ENCODE measurements around the gene RAD18. TPM values are rescaled to one million over a fixed set of nuclear protein-coding genes. Genes with fewer than 3 reads are reported as not detected.

RAD18 gene
- total and polyA plus RNA-seq, 9 of the 15 experiments (the other 6 are each of a cell fraction or from before 2014, with no cell fraction given), result 19.2 to 49.4 (median 34.4) TPM

DNA sequence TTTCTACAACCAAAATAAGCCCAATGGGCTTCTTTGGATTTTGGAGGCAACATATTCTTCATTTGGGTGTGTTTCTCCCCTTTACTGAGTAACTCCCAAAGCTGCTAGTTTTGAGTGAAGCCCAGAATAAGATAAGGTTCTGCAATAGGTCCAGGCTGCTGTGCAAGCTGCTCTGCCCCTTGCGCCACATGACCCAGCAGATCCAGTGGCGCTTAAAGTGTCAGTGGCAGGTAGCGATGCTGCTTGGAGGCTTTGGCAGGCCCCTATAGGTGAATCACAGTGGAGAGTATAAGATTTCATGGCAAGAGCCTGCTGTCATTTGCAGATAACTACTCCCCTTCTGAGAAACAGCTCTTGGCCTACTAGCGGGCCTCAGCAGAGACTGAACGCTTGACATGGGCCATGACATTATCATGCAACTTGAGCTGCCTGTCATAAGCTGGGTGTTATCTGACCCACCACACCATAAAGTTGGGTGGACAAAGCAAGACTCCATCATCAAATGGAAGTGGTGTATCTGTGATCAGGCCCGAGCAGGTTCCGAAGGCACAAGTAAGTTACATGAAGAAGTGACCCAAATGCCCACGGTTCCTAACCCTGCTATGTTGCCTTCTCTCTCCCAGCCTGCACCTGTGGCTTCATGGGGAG, 105.4 kb downstream of the RAD18 start (continued):
- TF ChIP-seq, protein P1, sequence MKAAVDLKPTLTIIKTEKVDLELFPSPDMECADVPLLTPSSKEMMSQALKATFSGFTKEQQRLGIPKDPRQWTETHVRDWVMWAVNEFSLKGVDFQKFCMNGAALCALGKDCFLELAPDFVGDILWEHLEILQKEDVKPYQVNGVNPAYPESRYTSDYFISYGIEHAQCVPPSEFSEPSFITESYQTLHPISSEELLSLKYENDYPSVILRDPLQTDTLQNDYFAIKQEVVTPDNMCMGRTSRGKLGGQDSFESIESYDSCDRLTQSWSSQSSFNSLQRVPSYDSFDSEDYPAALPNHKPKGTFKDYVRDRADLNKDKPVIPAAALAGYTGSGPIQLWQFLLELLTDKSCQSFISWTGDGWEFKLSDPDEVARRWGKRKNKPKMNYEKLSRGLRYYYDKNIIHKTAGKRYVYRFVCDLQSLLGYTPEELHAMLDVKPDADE (conservative IDR thresholded peaks at IDR 0.05; ENCODE audit: control insufficient read depth, low read depth, low read length), result no peak
- TF ChIP-seq, protein P2, sequence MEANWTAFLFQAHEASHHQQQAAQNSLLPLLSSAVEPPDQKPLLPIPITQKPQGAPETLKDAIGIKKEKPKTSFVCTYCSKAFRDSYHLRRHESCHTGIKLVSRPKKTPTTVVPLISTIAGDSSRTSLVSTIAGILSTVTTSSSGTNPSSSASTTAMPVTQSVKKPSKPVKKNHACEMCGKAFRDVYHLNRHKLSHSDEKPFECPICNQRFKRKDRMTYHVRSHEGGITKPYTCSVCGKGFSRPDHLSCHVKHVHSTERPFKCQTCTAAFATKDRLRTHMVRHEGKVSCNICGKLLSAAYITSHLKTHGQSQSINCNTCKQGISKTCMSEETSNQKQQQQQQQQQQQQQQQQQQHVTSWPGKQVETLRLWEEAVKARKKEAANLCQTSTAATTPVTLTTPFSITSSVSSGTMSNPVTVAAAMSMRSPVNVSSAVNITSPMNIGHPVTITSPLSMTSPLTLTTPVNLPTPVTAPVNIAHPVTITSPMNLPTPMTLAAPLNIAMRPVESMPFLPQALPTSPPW (CRISPR knock-in tag; IDR thresholded peaks at IDR 0.05), result 0 out of 2 replicates have a peak, but pooled peaks have one; percentile 24
- no peak for TF ChIP-seq CBX1 (IDR thresholded peaks at IDR 0.05; ENCODE audit: low read depth)
- TF ChIP-seq, protein P3, sequence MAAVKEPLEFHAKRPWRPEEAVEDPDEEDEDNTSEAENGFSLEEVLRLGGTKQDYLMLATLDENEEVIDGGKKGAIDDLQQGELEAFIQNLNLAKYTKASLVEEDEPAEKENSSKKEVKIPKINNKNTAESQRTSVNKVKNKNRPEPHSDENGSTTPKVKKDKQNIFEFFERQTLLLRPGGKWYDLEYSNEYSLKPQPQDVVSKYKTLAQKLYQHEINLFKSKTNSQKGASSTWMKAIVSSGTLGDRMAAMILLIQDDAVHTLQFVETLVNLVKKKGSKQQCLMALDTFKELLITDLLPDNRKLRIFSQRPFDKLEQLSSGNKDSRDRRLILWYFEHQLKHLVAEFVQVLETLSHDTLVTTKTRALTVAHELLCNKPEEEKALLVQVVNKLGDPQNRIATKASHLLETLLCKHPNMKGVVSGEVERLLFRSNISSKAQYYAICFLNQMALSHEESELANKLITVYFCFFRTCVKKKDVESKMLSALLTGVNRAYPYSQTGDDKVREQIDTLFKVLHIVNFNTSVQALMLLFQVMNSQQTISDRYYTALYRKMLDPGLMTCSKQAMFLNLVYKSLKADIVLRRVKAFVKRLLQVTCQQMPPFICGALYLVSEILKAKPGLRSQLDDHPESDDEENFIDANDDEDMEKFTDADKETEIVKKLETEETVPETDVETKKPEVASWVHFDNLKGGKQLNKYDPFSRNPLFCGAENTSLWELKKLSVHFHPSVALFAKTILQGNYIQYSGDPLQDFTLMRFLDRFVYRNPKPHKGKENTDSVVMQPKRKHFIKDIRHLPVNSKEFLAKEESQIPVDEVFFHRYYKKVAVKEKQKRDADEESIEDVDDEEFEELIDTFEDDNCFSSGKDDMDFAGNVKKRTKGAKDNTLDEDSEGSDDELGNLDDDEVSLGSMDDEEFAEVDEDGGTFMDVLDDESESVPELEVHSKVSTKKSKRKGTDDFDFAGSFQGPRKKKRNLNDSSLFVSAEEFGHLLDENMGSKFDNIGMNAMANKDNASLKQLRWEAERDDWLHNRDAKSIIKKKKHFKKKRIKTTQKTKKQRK (IDR thresholded peaks at IDR 0.05; ENCODE audit: borderline replicate concordance, low read depth, low read length), result no peak
- peak; percentile 75 for TF ChIP-seq SMARCC2 (IDR thresholded peaks at IDR 0.05; ENCODE audit: low read depth)
- TF ChIP-seq GATA2 (CRISPR knock-in tag; IDR thresholded peaks at IDR 0.05), result peak; percentile 96
- TF ChIP-seq ZNF224 (CRISPR knock-in tag; IDR thresholded peaks at IDR 0.05), result no peak
- no peak for TF ChIP-seq STAT5B (CRISPR knock-in tag; IDR thresholded peaks at IDR 0.05)
- TF ChIP-seq SNRNP70 (optimal IDR thresholded peaks at IDR 0.05; ENCODE audit: low read depth, low read length), result no peak
- TF ChIP-seq SP2 (IDR thresholded peaks at IDR 0.05; ENCODE audit: extremely low read depth, low read depth, low read length, poor library complexity, severe bottlenecking), result no peak
- peak; percentile 96 for TF ChIP-seq MEIS2 (IDR thresholded peaks at IDR 0.05; ENCODE audit: partially characterized antibody)
- TF ChIP-seq SP1 (CRISPR knock-in tag; IDR thresholded peaks at IDR 0.05), result 0 out of 2 replicates have a peak, but pooled peaks have one; percentile 23
- no peak for TF ChIP-seq RBM15 (IDR thresholded peaks at IDR 0.05; ENCODE audit: insufficient read depth, low read length)
- TF ChIP-seq, protein P4, sequence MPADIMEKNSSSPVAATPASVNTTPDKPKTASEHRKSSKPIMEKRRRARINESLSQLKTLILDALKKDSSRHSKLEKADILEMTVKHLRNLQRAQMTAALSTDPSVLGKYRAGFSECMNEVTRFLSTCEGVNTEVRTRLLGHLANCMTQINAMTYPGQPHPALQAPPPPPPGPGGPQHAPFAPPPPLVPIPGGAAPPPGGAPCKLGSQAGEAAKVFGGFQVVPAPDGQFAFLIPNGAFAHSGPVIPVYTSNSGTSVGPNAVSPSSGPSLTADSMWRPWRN (IDR thresholded peaks at IDR 0.05; ENCODE audit: low read depth), result peak; percentile 46; the same call in 1 of the 2 replicates
- no peak for TF ChIP-seq SREBF2 (CRISPR knock-in tag; IDR thresholded peaks at IDR 0.05)
- TF ChIP-seq FOSL1 (tag; conservative IDR thresholded peaks at IDR 0.05), result peak; percentile 74
- TF ChIP-seq, protein P5, sequence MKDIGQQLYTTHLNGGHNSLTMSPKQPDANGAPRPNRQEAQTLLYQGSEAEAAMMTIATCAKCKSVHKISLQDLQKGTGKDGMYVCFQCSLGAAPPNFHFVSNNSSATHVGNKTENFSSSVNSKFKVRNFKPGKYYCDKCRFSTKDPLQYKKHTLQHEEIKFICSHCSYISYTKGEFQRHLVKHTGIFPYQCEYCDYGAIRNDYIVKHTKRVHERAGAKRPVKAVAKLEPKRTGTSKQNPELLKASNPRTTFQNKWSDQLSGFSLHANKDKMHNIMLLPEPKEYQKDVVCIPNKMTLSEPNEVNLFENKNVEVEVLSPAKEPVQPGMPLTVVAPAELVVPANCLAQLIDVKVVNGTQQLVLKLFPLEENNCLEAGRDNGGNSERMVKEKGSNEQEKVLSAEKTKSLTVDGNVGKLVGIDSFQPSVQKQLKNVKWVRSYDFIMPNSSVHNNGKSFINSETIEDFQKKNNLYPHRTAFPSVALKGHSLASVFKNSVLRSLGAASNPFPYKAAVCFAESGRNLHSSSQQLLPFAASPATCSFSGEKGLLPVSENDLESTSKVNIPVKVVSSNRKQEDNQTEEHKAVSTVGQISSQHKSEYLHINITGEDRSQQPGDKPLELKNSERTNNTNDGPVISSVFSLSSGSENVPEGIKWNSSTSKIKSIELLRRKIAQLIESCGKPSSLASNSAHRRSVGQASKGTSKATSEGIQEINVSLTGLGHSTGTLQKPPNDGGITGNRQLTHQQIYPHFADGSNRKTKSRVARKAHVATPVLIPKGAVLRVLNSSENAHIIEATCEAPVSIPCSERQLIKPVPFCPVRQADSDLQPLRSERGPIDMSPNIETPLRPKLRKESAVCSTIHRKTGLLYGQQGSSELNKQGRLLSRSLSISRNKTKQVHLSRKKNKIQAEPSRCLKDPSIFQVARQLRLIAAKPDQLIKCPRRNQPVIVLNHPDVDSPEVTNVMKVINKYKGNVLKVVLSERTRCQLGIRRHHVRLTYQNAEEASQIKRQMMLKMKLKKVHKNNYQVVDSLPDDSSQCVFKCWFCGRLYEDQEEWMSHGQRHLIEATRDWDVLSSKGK (CRISPR knock-in tag; IDR thresholded peaks at IDR 0.05), result no peak
